ENCODE measurements around the gene LSM14B.

- TF ChIP-seq CTCF (IDR thresholded peaks at IDR 0.05): no peak
- TF ChIP-seq POLR2A (IDR thresholded peaks at IDR 0.05): no peak
These were observed 35.8 kb downstream of the LSM14B start for GRCh38 chr20:62158088-62158400.

Measured in vagina (tissue), 2 donors.